Stimulated activated naive B cell treated with anti-CD40 and anti-IgM and Interleukin-4, amounts not matched to agents 10 μg/mL and 1 μg/mL and 100 μg/mL, for 72 hours (primary cell): ENCODE results near the gene RMDN3.

Source experiments
- ATAC-seq, 2 donors: fragments of 150-1000 bp; cut with Tn5 transposase; replicated peaks; 2 replicates each; pipeline ENCODE4 v1.10.0; 2021; ENCODE audit warnings: moderate library complexity in 1 of 2
- DNase-seq: peaks from one replicate; pipeline ENCODE4 v3.0.0; 2021
- H3K27ac Mint-ChIP-seq: one replicate; pipeline ENCODE4 v1.8.0; 2022; ENCODE audit warnings: mild to moderate bottlenecking, mixed read lengths
- H3K27me3 Mint-ChIP-seq, 2 donors: one replicate each; pipeline ENCODE4 v1.8.0; 2022; ENCODE audit warnings: mixed read lengths in 2 of 2
- H3K36me3 Mint-ChIP-seq, 2 donors: one replicate each; pipeline ENCODE4 v1.8.0; 2022; ENCODE audit warnings: mixed read lengths in 2 of 2, mild to moderate bottlenecking in 1 of 2
- H3K4me1 Mint-ChIP-seq, 2 donors: one replicate each; pipeline ENCODE4 v1.8.0; 2022; ENCODE audit warnings: mixed read lengths in 2 of 2, mild to moderate bottlenecking in 1 of 2
- H3K4me3 Mint-ChIP-seq, 2 donors: one replicate each; pipeline ENCODE4 v1.8.0; 2022; ENCODE audit warnings: mild to moderate bottlenecking in 2 of 2, mixed read lengths in 2 of 2, moderate library complexity in 1 of 2
- H3K9me3 Mint-ChIP-seq, 2 donors: one replicate each; pipeline ENCODE4 v1.8.0; 2022; ENCODE audit warnings: mixed read lengths in 2 of 2, mild to moderate bottlenecking in 1 of 2

The RMDN3 gene

DNA sequence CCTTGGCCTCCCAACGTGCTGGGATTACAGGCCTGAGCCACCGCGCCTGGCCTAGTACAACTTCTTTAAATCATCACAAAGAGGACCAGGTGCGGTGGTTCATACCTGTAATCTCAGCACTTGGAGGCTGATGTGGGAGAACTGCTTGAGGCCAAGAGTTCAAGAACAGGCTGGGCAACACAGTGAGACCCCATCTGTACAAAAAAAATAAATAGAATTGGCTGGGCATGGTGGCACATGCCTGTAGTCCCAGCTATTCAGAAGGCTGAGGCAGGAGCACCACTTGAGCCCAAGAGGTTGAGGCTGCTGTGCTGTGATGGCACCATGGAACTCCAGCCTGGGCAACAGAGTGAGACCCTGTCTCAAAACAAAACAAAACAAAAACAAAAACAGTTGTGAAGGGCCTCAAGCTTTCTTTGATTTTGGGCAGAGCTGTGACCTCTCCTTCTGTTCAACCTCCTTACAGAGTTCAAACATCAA, 5.9 kb downstream of the RMDN3 start:
- Mint-ChIP-seq H3K36me3 (peaks cover 32 to 48% of the 10 kb centered on the region in 2 donors), H3K4me1 (peaks cover 12 to 20% of the 10 kb centered on the region in 2 donors)
- ATAC-seq, result no peak

DNA sequence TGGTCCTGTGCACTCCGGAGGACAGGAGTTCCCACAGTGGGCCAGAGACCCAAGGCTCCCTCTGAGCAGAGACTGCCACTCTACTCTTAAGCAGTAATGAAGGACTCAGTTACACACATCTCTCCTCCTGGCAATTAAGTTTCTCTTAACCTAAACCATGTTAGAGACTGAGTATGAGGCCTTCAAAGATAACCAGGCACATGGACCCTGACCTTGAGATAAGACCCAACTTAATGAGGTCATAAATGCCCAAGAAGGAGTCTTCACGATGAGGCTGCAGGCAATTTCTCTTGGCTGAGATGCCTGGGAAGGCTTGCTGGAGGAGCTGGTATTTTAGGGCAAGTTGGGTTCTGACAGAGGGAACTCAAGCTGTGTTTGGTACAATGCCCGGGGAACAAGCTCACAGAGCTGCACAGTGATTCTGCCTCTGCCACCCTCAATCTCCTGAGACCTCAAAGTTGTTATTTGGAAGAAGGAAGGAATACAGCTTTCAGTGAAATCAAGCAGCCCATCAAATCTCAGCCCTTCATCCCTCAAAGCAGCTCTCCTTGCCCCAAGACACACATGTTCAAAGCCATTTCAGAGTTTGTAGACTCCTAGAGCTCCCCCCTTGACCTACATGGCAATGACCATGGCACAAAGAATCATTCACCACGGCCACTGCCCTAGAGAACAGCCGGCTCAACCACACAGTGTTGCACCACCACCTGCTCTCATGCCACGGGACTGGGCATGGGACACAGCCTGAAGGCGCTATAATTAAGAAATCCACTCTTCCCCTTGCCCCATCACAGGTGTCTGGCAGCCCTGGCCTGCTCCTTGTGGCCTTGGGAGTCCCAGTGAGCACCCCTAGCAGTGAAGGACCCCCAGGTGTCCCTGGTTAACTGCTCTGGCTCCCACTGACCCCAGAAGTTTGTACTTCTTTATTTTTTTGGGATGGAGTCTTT, 7.1 kb downstream of the RMDN3 start:
- ATAC-seq, result no peak
- Mint-ChIP-seq H3K36me3 (peaks cover 41 to 57% of the 10 kb centered on the region in 2 donors), H3K9me3 (no peaks in the 10 kb centered on the region), H3K4me3 (no peak overlapping the region), H3K27ac (peak overlapping the region; percentile 83), H3K4me1 (peaks cover 7 to 8% of the 10 kb centered on the region in 2 donors), H3K27me3 (no peaks in the 10 kb centered on the region)
- DNase-seq, result no peak

More for the DNA sequence above, 5.9 kb downstream of the RMDN3 start:
- Mint-ChIP-seq H3K27ac (no peak overlapping the region), H3K27me3 (no peaks in the 10 kb centered on the region), H3K4me3 (no peak overlapping the region), H3K9me3 (no peaks in the 10 kb centered on the region)
- no peak for DNase-seq

GRCh38 chr15:40746916-40747418, 8.1 kb downstream of the RMDN3 start:
- DNase-seq, result no peak
- no peaks in the 10 kb centered on the region for H3K9me3 Mint-ChIP-seq
- no peaks in the 10 kb centered on the region for H3K27me3 Mint-ChIP-seq
- no peak for ATAC-seq
- H3K27ac Mint-ChIP-seq, result peak overlapping the region; percentile 83
- peaks cover 0 to 4% of the 10 kb centered on the region in 2 donors for H3K4me1 Mint-ChIP-seq
- no peak overlapping the region for H3K4me3 Mint-ChIP-seq
- peaks cover 41 to 54% of the 10 kb centered on the region in 2 donors for H3K36me3 Mint-ChIP-seq

- DNase-seq (no peak), ATAC-seq (no peak)
- Mint-ChIP-seq H3K27me3 (no peaks in the 10 kb centered on the region), H3K9me3 (no peaks in the 10 kb centered on the region), H3K4me1 (peaks cover 0 to 4% of the 10 kb centered on the region in 2 donors), H3K27ac (no peak overlapping the region), H3K4me3 (no peak overlapping the region), H3K36me3 (peaks cover 32 to 48% of the 10 kb centered on the region in 2 donors)
Measured at GRCh38 chr15:40744815-40745152, 10.3 kb downstream of the RMDN3 start.

GRCh38 chr15:40743921-40744814, 10.9 kb downstream of the RMDN3 start:
- Mint-ChIP-seq H3K27me3 (no peaks in the 10 kb centered on the region), H3K4me1 (peaks cover 0 to 4% of the 10 kb centered on the region in 2 donors), H3K36me3 (peaks cover 29 to 43% of the 10 kb centered on the region in 2 donors), H3K27ac (no peak overlapping the region), H3K9me3 (no peaks in the 10 kb centered on the region), H3K4me3 (no peak overlapping the region)
- DNase-seq (no peak), ATAC-seq (no peak)

GRCh38 chr15:40743485-40743901, 11.6 kb downstream of the RMDN3 start:
- ATAC-seq, result no peak
- Mint-ChIP-seq H3K4me1 (peaks cover 0 to 4% of the 10 kb centered on the region in 2 donors), H3K9me3 (no peaks in the 10 kb centered on the region), H3K27ac (no peak overlapping the region), H3K27me3 (no peaks in the 10 kb centered on the region), H3K4me3 (no peak overlapping the region), H3K36me3 (peaks cover 31 to 43% of the 10 kb centered on the region in 2 donors)
- no peak for DNase-seq

DNA sequence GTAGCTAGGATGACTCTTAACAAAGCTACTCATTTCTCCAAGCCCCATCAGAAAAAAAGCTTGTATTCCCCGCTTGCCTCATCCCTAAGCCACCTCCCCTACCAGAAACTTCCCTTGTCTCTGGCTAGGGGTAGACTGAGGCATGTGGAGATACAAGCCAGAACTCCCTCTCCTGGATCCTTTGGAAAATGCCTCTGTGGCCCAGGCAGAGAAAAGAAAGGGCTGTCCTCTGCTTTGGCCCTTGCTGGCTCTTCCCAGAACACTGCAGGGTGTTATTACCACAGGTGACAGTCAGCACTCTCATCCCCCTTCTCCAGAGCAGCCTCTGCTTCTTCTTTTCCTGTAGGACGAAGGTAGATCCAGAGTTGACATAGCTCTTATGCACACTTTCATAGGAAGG, 15.2 kb downstream of the RMDN3 start:
- H3K4me1 Mint-ChIP-seq, result no peaks in the 10 kb centered on the region
- H3K27me3 Mint-ChIP-seq, result no peaks in the 10 kb centered on the region
- H3K9me3 Mint-ChIP-seq, result no peaks in the 10 kb centered on the region
- H3K4me3 Mint-ChIP-seq, result no peak overlapping the region
- peak overlapping the region; percentile 42 for H3K27ac Mint-ChIP-seq
- peaks cover 37 to 44% of the 10 kb centered on the region in 2 donors for H3K36me3 Mint-ChIP-seq
- DNase-seq (no peak), ATAC-seq (no peak)

- DNase-seq, result no peak
- Mint-ChIP-seq H3K4me1 (no peaks in the 10 kb centered on the region), H3K36me3 (peaks cover 35 to 42% of the 10 kb centered on the region in 2 donors), H3K27me3 (no peaks in the 10 kb centered on the region), H3K9me3 (no peaks in the 10 kb centered on the region), H3K4me3 (no peak overlapping the region), H3K27ac (no peak overlapping the region)
- no peak for ATAC-seq
Measured at GRCh38 chr15:40739047-40739446, 16.0 kb downstream of the RMDN3 start.

DNA sequence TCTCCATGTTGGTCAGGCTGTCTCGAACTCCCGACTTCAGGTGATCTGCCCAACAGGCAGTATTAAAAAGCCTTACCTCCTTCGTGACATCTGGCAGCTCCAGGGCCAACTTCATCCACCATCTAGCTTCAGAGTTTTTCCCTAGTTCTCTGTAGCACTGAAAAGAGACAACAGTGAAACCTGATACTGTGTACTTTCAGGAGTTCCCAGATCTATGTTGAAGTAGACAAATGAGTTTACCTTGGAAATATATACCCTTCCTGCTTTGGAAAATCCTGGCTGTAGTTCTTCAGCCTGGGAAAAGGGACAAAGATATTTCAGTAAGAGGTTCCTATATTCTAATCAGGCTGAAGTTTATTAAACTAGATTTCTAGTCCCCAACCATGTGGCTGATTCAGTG, 18.0 kb downstream of the RMDN3 start:
- H3K36me3 Mint-ChIP-seq, result peaks cover 24 to 33% of the 10 kb centered on the region in 2 donors
- ATAC-seq (no peak), DNase-seq (no peak)
- no peak overlapping the region for H3K4me3 Mint-ChIP-seq
- H3K27ac Mint-ChIP-seq, result no peak overlapping the region
- no peaks in the 10 kb centered on the region for H3K27me3 Mint-ChIP-seq
- H3K4me1 Mint-ChIP-seq, result no peaks in the 10 kb centered on the region
- H3K9me3 Mint-ChIP-seq, result no peaks in the 10 kb centered on the region

DNA sequence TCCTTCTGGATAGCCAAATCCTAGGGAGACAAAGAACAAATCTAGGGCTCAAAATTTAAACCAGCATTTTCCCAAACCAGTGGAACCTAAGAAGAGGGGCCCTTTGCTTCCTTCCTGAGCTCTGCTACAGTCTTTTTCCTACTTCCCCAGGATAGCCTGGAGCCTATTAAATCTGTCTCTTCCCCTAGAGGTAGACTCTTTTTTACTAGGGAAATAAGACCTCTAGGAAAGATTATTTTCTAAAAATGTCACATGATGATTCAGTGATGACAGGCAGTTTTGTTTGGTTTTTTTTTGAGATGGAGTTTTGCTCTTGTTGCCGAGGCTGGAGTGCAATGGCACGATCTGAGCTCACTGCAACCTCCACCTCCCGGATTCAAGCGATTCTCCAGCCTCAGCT, 18.5 kb downstream of the RMDN3 start:
- Mint-ChIP-seq H3K27me3 (no peaks in the 10 kb centered on the region), H3K36me3 (peaks cover 24 to 33% of the 10 kb centered on the region in 2 donors), H3K9me3 (no peaks in the 10 kb centered on the region), H3K4me1 (no peaks in the 10 kb centered on the region), H3K4me3 (no peak overlapping the region), H3K27ac (no peak overlapping the region)
- ATAC-seq (no peak), DNase-seq (no peak)

DNA sequence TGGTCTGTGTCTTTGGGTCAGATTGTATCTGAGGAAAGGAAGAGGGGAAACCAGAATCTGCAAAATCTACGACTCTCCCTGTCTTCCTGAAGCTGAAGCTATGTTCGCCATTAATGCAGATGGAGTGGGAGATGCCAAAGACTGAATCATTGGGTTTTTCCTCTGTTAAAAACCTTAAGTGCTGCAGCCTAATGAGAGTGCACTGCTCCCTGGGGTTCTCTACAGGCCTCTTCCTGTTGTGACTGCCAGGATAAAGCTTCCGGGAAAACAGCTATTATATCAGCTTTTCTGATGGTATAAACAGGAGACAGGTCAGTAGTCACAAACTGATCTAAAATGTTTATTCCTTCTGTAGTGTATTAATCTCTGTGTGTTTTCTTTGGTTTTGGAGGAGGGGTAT, 24.0 kb downstream of the RMDN3 start:
- H3K27ac Mint-ChIP-seq, result no peak overlapping the region

DNA sequence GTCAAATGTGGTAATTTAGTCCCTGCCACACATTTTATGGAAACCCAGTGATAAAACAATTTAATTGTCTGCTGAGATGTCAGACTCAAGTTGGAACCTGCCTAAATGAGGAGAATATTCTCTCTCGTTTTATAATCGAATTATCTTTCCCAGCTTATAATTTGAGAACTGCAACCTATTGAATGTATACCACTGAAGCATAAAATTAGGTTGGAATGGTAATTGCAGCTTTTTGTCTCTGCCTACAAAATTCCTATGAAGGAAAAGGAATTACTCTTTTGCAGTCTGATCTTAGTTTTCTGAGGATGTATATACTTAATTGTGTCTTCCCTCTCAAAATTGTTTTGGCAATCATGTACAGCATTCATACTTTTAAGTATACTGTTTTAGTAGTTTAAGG, 31.1 kb downstream of the RMDN3 start:
- Mint-ChIP-seq H3K4me3 (no peak overlapping the region), H3K27ac (no peak overlapping the region), H3K36me3 (peaks cover 5 to 9% of the 10 kb centered on the region in 2 donors), H3K27me3 (no peaks in the 10 kb centered on the region), H3K4me1 (no peaks in the 10 kb centered on the region), H3K9me3 (no peaks in the 10 kb centered on the region)
- DNase-seq (no peak), ATAC-seq (no peak)

More for the DNA sequence above, 24.0 kb downstream of the RMDN3 start:
- ATAC-seq (no peak), DNase-seq (no peak)
- H3K4me3 Mint-ChIP-seq, result no peak overlapping the region
- no peaks in the 10 kb centered on the region for H3K9me3 Mint-ChIP-seq
- no peaks in the 10 kb centered on the region for H3K27me3 Mint-ChIP-seq
- peaks cover 16 to 36% of the 10 kb centered on the region in 2 donors for H3K36me3 Mint-ChIP-seq
- no peaks in the 10 kb centered on the region for H3K4me1 Mint-ChIP-seq

- DNase-seq, result no peak
- no peaks in the 10 kb centered on the region for H3K27me3 Mint-ChIP-seq
Measured at GRCh38 chr15:40722934-40723333, 32.1 kb downstream of the RMDN3 start.

DNA sequence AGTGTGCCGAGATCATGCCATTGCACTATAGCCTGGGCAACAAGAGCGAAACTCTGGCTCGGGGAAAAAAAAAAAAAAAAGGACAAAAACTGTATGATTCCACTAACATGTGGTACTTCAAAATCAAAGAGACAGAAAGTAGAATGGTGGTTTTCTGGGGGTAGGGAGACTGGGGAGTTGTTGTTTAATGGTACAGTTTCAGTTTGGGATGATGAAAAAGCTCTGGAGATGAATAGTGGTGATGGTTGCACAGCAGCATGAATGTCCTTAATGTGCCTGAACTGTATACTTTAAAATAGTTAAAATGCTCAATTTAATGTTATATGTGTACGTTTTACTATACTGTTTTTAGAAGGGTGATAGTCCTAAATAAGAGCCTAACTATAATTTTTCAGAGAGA, 32.7 kb downstream of the RMDN3 start:
- peaks cover 4 to 6% of the 10 kb centered on the region in 2 donors for H3K36me3 Mint-ChIP-seq
- DNase-seq, result no peak
- no peaks in the 10 kb centered on the region for H3K9me3 Mint-ChIP-seq
- no peaks in the 10 kb centered on the region for H3K27me3 Mint-ChIP-seq
- no peak overlapping the region for H3K4me3 Mint-ChIP-seq
- no peak for ATAC-seq
- H3K27ac Mint-ChIP-seq, result no peak overlapping the region
- no peaks in the 10 kb centered on the region for H3K4me1 Mint-ChIP-seq

More at GRCh38 chr15:40722934-40723333, 32.1 kb downstream of the RMDN3 start:
- Mint-ChIP-seq H3K27ac (no peak overlapping the region), H3K9me3 (no peaks in the 10 kb centered on the region), H3K4me3 (no peak overlapping the region), H3K4me1 (no peaks in the 10 kb centered on the region), H3K36me3 (peaks cover 2 to 4% of the 10 kb centered on the region in 2 donors)
- ATAC-seq, result no peak
